Left colon (tissue), 2 donors: ENCODE data around the gene GPM6B. TPM values are rescaled to one million over a fixed set of nuclear protein-coding genes. Genes with fewer than 3 reads are reported as not detected.
"Not testable (repeated sequence)": the region's sequence is repeated elsewhere in the genome, so short reads cannot be mapped to it uniquely, and the experiment has no call there.

Experiments
- ATAC-seq: fragments of 200-7000 bp; cut with Tn5 transposase; one replicate; pipeline ENCODE4 v1.9.1; 2020; ENCODE audit warnings: mild to moderate bottlenecking, moderate library complexity
- DNase-seq, 2 donors: peaks; one replicate each; pipeline ENCODE4 v3.0.0-alpha.2; 2020
- intact Hi-C, 2 donors: fragments of 100-400 bp; cut with DNase I in 1 of 2; cut with micrococcal nuclease in 1 of 2; formaldehyde crosslinking; loops; one replicate each; pipeline versions ENCODE4 v1.11.2 to v1.14.0; 2022; cut with DNase I, micrococcal nuclease
- total RNA-seq, 2 donors: library from RNA; stranded (reverse); fragmentation: NEBNext Ultra II Directional; extraction: Animal tissue kit (Norgen Biotek cat#: 25700); gene quantifications; one replicate each; pipeline ENCODE4 v1.2.1, GENCODE V29; 2021
- donor health status: DM: no; HTN: no; CAD: no.
- donor health status: DM: yes; HTN: yes; CAD: no.

The GPM6B gene
- total RNA-seq, 2 donors from 2014 or later = 1.9 to 9.3 TPM

DNA sequence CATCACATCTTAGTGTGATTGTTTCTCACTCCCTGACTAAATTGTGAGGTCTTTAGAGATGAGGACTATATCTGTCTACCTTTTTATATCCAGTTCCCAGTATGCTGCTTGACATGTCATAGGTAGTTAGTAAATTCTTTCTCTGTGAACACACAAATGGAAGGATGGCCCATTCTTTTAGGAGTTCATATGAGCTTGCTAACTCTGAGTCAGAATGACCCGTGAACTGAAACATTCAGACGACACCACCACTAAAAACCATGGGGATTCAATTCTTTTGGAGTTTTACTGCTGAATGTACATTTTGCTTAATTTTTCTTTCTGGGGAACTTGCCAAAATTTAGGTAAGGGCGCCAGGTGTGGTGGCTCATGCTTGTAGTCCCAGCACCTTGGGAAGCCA, 68.4 kb downstream of the GPM6B start:
- intact Hi-C loops = no loop called here
- ATAC-seq (no peak), DNase-seq (no peak)

- peak in 1 of 2 donors; percentile 72 for DNase-seq
- intact Hi-C loops = no loop called here
- peak; percentile 84 for ATAC-seq
Measured at GRCh38 chrX:13747836-13748235, 69.1 kb downstream of the GPM6B start.

- intact Hi-C loops = no loop called here
- DNase-seq = no peak
- no peak for ATAC-seq
Measured at GRCh38 chrX:13742397-13743176, 74.3 kb downstream of the GPM6B start.

- ATAC-seq = no peak
- DNase-seq = no peak
- intact Hi-C loops = no loop called here
Measured at GRCh38 chrX:13741695-13742094, 75.2 kb downstream of the GPM6B start.

GRCh38 chrX:13734278-13735172, 82.4 kb downstream of the GPM6B start, which contains the start of the genes OFD1 and TRAPPC2:
TSS of gene OFD1 (plus strand) at chrX:13734748. CDS start at chrX:13735072, 324 bp downstream.
TSS of gene TRAPPC2 (minus strand) at chrX:13734620. CDS start at chrX:13719963, 14,657 bp downstream.
- DNase-seq (peak; percentile 96), ATAC-seq (peak; percentile 97)
- intact Hi-C loops = no loop called here

- intact Hi-C loops = no loop called here
- ATAC-seq = no peak
- DNase-seq = no peak
Measured at GRCh38 chrX:13733506-13733905, 83.4 kb downstream of the GPM6B start.

- DNase-seq (no peak), ATAC-seq (no peak)
- intact Hi-C loops = no loop called here
Measured at GRCh38 chrX:13732246-13733067, 84.4 kb downstream of the GPM6B start.

GRCh38 chrX:13730523-13730922, 86.4 kb downstream of the GPM6B start:
- intact Hi-C loops, ATAC-seq, DNase-seq: not testable (repeated sequence)

GRCh38 chrX:13726583-13726982, 90.3 kb downstream of the GPM6B start:
- DNase-seq, ATAC-seq, intact Hi-C loops: not testable (repeated sequence)

- DNase-seq, intact Hi-C loops, ATAC-seq: not testable (repeated sequence)
Measured at GRCh38 chrX:13724878-13725277, 92.0 kb downstream of the GPM6B start.

GRCh38 chrX:13721819-13722519, 94.9 kb downstream of the GPM6B start:
- DNase-seq (no peak), ATAC-seq (peak; percentile 69)

GRCh38 chrX:13721371-13721770, 95.5 kb downstream of the GPM6B start:
- ATAC-seq (no peak), DNase-seq (no peak)
- intact Hi-C loops = no loop called here

More at GRCh38 chrX:13721819-13722519, 94.9 kb downstream of the GPM6B start:
- intact Hi-C loops = no loop called here

Other genes starting within 250 kb of the GPM6B start
- under 1 TPM in 1 of 2 donors, not detected in 1; 0.11 TPM for gene EGFL6, start 247.5 kb downstream of the GPM6B start, total RNA-seq
- gene TCEANC, start 164.0 kb downstream of the GPM6B start, total RNA-seq = 1 to 10 TPM; 2.2 to 4.3 TPM
- gene RAB9A, start 128.0 kb downstream of the GPM6B start, total RNA-seq = 10 to 100 TPM; 28.0 to 70.6 TPM
- gene TRAPPC2, start 82.5 kb downstream of the GPM6B start, total RNA-seq = 10 to 100 TPM; 21.7 TPM
- gene OFD1, start 82.3 kb downstream of the GPM6B start, total RNA-seq = 10 to 100 TPM; 27.7 to 36.3 TPM
- gene GEMIN8, start 212.8 kb upstream of the GPM6B start, total RNA-seq = 10 to 100 TPM; 11.8 to 13.3 TPM